Fibroblast of upper back skin (primary cell): ENCODE measurements around the gene FBXO17.
A peak's percentile ranks its signal among the peaks of the same experiment; 100 is the strongest.
"Not testable (repeated sequence)": the region's sequence is repeated elsewhere in the genome, so short reads cannot be mapped to it uniquely, and the experiment has no call there.

Experiments
- DNase-seq: peaks from one replicate; pipeline ENCODE4 v3.0.0-alpha.2; 2013

FBXO17 gene, protein sequence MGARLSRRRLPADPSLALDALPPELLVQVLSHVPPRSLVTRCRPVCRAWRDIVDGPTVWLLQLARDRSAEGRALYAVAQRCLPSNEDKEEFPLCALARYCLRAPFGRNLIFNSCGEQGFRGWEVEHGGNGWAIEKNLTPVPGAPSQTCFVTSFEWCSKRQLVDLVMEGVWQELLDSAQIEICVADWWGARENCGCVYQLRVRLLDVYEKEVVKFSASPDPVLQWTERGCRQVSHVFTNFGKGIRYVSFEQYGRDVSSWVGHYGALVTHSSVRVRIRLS

DNA sequence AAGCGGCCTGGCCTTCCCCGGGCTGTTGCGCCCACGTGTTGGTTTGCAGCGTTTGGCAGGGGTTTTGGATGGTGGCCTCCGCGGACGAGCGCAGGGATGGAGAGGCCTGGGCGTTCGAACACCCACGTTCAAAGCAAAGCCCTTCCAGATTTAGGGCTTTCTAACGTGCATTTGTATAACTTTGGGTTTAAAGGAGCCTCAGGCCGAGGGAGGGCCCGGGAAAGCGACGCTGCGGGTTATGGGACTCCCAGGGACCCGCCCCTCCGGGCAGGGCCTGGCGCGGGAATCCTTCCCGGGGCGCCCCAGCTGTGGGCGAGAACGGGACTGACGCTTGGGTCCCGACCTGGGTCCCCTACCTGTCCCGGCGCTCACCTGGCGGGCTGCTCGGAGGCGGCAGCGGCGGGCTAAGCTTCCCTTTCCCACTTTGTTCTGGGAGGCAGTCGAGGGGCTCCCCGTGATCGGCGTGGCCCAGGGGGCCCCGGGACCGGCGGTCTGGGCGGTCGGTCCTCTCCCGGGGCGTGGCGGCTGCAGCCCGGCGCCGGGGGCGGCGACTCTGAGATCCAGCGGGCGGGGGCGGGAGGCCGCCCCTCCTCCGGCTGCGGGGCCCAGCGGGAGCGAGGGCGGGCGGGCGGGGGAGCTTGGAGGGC, at the start of gene FBXO17:
Gene FBXO17, minus strand, starts transcription at position 529 of the 647 bp plus-strand sequence. CDS start 25,423 bp downstream, outside the sequence.
- peak; percentile 64 for DNase-seq

GRCh38 chr19:39024875-39025641, 49.5 kb upstream of the FBXO17 start:
- no peak for DNase-seq

GRCh38 chr19:39021063-39021462, 45.5 kb upstream of the FBXO17 start:
- no peak for DNase-seq

- DNase-seq: no peak
These were observed 42.1 kb upstream of the FBXO17 start for GRCh38 chr19:39017646-39018045.

DNA sequence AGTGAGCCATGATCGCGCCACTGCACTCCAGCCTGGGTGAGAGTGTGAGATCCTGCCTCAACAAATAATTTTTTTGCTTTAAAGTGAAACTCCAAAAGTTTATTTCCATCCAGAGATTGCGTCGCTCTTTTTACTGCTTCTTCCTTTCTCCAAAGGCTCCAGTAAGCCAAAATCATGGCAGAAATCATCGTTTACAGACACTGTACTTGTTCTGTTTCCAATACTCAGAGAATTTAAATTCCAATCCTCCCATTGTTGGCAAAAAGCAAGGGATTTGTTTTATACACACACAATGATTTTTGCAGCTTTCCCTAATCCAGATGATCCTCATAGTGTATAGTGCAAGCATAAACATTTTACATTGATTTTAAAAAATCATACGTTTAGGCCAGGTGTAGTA, 41.5 kb upstream of the FBXO17 start:
- no peak for DNase-seq

DNA sequence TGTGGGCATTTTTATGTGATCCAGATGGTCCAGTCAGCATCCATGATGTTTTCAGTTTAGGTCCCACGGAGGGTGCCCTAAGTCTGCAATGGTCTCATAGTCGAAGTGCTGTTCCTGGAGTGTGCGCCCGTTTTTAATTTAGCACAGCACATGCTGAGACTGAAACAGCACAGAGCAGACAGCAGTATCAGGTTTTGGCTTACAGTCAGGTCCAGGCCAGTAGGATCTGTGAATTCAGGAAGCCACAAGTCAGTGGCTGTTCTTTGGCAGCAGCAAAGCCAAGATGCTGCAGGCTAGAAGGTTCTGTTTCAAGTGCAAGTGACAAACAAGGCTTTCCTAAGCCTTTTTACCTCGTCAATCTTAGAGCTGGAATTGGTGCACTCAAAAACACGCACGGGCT, 38.5 kb upstream of the FBXO17 start:
- DNase-seq: no peak

GRCh38 chr19:39009001-39009400, 33.5 kb upstream of the FBXO17 start:
- DNase-seq: no peak

- no peak for DNase-seq
These were observed 32.6 kb upstream of the FBXO17 start for GRCh38 chr19:39008137-39008536.

DNA sequence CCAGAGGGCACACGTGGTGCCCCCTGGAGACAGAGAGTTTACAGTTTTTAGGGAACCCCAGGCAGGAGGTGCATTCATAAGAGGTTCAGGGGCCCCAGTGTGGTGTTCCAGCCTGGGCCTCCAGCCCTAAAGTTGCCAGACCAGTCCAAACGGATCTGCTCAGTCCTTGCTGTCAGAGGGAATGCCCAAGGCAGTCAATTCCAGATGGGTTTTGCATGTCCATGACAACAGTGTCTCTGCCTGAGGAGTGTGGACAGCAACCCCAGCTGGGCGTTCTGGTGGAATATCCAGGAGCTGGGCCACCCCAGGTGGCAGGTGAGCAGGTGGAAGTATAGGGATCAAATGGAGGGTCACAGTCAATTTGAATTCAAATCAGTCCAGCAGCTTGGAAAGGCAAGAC, 31.6 kb upstream of the FBXO17 start:
- DNase-seq: no peak

DNA sequence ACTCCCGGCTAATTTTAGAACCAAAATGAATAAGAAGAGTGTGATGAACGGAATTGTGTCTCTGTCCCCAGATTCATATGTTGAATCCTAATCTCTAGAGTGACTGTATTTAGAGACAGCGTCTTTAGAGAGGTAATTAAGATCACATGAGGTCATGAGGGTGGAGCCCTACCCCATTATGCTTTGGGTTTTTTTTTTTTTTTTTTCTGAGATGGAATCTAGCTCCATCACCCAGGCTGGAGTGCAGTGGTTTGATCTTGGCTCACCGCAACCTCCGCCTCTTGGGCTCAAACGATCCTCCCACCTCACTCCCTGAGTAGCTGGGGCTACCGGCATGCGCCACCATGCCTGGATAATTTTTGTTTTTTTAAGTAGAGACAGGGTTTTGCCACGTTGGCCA, 28.9 kb upstream of the FBXO17 start:
- DNase-seq: no peak

GRCh38 chr19:39003796-39004195, 28.3 kb upstream of the FBXO17 start:
- no peak for DNase-seq

DNA sequence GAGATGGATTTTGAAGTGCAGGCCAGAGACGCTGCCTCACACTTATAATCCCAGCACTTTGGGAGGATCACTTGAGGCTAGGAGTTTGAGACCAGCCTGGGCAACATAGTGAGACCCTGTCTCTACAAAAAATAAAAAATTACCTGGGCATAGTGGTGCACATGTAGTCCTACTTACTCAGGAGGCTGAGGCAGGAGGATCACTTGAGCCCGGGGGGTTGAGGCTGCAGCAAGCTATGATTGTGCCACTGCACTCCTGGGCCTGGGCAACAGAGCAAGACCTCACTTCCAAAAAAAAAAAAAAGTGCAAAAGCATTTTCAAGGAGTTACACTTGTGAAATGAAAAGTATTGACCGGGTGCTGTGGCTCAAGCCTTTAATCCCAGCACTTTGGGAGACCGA, 27.6 kb upstream of the FBXO17 start:
- no peak for DNase-seq

GRCh38 chr19:39001041-39001440, 25.5 kb upstream of the FBXO17 start:
- DNase-seq: no peak

DNA sequence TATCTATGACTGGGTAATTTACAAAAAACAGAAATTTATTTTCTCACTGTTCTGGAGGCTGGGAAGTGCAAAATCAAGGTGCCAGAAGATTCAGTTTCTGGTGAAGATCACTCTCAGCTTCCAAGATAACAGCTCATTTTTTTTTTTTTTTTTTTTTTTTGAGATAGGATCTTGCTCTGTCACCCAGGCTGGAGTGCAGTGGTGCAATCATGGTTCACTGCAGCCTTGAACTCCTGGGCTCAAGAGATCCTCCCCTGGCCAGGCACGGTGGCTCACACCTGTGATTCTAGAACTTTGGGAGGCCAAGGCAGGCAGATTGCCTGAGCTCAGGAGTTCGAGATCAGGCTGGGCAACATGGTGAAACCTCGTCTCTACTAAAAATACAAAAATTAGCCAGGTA, 22.0 kb upstream of the FBXO17 start:
- DNase-seq: not testable (repeated sequence)

DNA sequence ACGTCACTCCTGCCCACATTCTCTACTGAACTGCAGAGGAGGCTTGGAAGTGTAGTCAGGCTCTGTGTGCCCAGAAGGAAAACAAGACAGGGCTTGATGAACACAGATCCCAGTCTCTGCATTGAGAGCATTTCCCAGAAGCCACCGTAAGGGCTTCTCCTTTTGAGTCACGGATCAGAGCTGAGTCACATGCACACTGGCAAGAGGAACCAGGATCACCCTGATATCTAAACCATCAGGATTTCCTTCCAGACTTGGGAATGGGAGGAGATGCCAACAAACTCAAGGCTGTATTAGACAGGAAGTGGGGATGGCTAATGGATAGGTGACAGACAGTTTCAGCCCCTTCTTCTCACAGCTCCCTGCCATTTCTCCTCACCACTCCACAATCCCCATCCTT, 17.7 kb upstream of the FBXO17 start:
- peak; percentile 61 for DNase-seq

DNA sequence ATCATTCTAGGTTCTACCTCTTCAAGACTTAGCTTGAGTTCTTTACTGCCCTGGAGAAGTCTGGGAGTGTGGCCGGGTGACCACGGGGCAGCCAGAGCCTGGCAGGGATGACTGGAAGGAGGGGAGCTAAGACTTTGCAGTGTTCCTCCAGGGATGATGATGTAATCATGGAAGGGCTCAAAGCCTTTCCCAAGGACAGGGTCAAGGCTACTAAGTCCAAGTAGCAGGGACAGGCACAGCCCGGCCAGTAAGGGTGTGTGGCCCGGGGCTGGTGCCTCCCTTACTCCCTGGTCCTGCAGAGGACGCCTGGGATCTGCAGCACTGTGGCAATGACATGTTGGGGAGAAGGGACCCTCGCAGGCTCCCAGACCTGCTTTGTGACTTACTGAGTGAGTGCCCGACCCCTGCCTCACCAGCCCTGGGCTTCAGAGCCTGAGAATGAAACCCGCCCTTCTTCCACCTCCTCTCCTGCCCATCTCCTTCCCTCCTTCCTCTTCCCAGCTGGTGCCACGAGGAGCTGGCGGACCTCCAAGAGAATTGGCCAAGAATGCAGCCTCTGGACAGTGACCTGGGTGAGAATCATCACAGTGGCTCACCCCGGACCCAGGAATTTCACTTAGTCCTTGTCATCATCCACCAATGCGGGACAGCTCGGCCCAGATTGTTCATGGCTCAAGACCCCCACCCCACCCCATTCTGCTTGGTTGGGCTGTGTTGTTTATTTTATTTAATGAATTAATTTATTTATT, 15.6 kb upstream of the FBXO17 start:
- DNase-seq: no peak

- DNase-seq: not testable (repeated sequence)
These were observed 14.1 kb upstream of the FBXO17 start for GRCh38 chr19:38989614-38990013.

- peak; percentile 48 for DNase-seq
These were observed 13.6 kb upstream of the FBXO17 start for GRCh38 chr19:38989066-38989605.

- DNase-seq: not testable (repeated sequence)
These were observed 13.1 kb upstream of the FBXO17 start for GRCh38 chr19:38988627-38989026.

DNA sequence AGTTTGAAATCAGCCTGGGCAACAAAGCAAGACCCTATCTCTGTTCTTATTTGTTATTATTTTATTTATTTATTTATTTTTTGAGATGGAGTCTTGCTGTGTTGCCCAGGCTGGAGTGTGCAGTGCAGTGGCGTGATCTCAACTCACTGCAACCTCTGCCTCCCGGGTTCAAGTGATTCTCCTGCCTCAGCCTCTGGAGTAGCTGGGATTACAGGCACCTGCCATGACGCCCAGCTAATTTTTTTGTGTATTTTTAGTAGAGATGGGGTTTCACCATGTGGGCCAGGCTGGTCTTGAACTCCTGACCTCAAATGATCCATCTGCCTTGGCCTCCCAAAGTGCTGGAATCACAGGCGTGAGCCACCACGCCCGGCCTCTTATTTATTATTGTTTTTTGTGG, 12.2 kb upstream of the FBXO17 start:
- not testable (repeated sequence) for DNase-seq

DNA sequence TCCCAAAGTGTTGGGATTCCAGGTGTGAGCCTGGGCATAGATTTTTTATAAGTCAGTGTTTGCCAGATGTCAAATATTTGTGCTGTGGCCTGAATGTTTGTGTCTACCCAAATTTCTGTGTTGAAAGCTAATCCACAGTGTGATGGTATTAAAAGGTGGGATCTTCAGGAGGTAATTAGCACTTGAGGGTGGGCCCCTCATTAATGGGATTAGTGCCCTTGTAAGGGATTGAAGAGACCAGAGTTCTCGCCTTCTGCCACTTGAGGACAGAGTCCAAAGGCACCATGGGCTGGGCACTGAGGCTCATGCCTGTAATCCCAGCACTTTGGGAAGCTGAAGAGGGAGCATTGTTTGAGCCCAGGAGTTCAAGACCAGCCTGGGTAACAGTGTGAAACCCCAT, 9.7 kb upstream of the FBXO17 start:
- DNase-seq: no peak

- DNase-seq: no peak
These were observed 5.2 kb upstream of the FBXO17 start for GRCh38 chr19:38980583-38981374.
